Activated T-helper 2 cell treated with anti-CD3 and anti-CD28 coated beads, Interferon-gamma antibody, Interleukin-2, Interleukin-4, amounts not matched to agents 10 μg/mL and 5 μg/mL and 100 μg/mL, durations not matched to agents 14 hours and 24 hours and 36 hours (primary cell): Measurements from ENCODE around the gene NEK7. TPM values are rescaled to one million over a fixed set of nuclear protein-coding genes. Genes with fewer than 3 reads are reported as not detected.

Source experiments
- DNase-seq: peaks from one replicate; pipeline ENCODE4 v3.0.0; 2021; ENCODE audit warnings: low spot score
- H3K27ac Mint-ChIP-seq: one replicate; pipeline ENCODE4 v1.8.0; 2021; ENCODE audit warnings: mixed read lengths
- H3K27me3 Mint-ChIP-seq: one replicate; pipeline ENCODE4 v1.8.0; 2021; ENCODE audit warnings: low read depth, mixed read lengths
- H3K36me3 Mint-ChIP-seq: one replicate; pipeline ENCODE4 v1.8.0; 2021; ENCODE audit warnings: low read depth, mixed read lengths
- H3K4me1 Mint-ChIP-seq: one replicate; pipeline ENCODE4 v1.8.0; 2021; ENCODE audit warnings: low read depth, mixed read lengths
- H3K4me3 Mint-ChIP-seq: one replicate; pipeline ENCODE4 v1.8.0; 2021; ENCODE audit warnings: low read depth, mild to moderate bottlenecking, moderate library complexity, mixed read lengths
- H3K9me3 Mint-ChIP-seq: one replicate; pipeline ENCODE4 v1.8.0; 2021; ENCODE audit warnings: mixed read lengths
- intact Hi-C: fragments of 100-400 bp; cut with micrococcal nuclease; formaldehyde crosslinking; loops from one replicate; pipeline ENCODE4 v1.15.1; 2023
- total RNA-seq: library from RNA; stranded (reverse); gene quantifications from 2 replicates; pipeline ENCODE4 v1.2.3, GENCODE V29; 2022

The NEK7 gene
- total RNA-seq = 105 and 118 TPM in 2 replicates

DNA sequence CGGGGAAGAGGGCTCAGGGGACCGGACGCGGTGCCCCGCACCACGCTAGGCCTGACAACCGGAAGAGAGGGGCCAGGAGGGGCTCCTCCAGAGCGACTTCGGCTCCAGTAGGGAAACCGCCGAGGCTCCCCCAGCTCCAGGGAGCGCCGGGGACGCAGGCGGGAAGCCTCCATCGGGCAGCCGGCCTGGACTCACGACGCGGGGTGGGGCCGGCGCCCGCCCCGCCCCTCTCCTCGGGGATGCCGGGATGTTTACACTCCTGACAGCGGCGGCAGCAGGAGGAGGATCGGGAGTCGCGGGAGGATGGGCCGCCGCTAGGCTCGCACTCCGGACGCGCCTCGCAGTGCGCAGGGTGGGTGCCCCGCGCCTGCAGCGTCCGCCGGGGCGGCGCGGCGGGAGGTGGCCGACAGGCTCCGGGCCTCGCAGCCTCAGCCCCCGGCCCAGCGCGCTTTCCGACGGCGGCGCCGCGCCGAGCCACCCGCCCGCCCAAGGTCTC lies at the start of gene NEK7:
TSS of gene NEK7 (plus strand) at position 254 of the 496 bp plus-strand sequence. CDS start 75,583 bp downstream, outside the sequence.
- H3K9me3 Mint-ChIP-seq = no peaks in the 10 kb centered on the region
- H3K27ac Mint-ChIP-seq = peak within 1 kb of the TSS; percentile 96
- H3K36me3 Mint-ChIP-seq = peaks cover 9% of the 10 kb centered on the region
- no peaks in the 10 kb centered on the region for H3K27me3 Mint-ChIP-seq
- DNase-seq = peak; percentile 67
- peaks cover 31% of the 10 kb centered on the region for H3K4me1 Mint-ChIP-seq
- intact Hi-C loops = loop anchor here (1.0 to 10.0 kb wide), 10 partner anchors 68 to 632 kb away; no protein-coding TSS in a partner anchor
- peak within 1 kb of the TSS; percentile 99 for H3K4me3 Mint-ChIP-seq

DNA sequence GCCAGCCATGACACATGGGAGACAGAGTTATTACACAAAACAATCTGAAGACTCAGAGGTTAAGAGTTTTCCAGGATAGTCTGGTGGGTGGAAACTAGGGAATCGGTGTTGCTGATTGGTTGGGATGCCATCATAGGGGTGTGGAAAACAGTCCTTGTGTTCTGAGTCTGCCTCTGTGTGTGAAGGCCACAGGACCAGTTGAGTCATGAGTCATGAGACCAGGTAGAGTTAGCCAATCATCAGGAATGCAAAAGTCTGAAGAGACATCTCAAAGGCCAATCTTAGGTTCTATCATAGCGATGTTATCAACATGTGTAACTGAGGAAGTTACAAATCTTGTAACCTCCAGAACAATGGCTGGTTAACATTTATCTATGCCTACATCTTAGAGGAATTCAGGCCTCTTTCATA lies 49.7 kb upstream of the NEK7 start:
- peaks cover 13% of the 10 kb centered on the region for H3K4me1 Mint-ChIP-seq
- H3K4me3 Mint-ChIP-seq = no peak overlapping the region
- no peaks in the 10 kb centered on the region for H3K9me3 Mint-ChIP-seq
- intact Hi-C loops = no loop called here
- H3K27me3 Mint-ChIP-seq = no peaks in the 10 kb centered on the region
- no peak overlapping the region for H3K27ac Mint-ChIP-seq
- DNase-seq = no peak
- H3K36me3 Mint-ChIP-seq = no peaks in the 10 kb centered on the region

DNA sequence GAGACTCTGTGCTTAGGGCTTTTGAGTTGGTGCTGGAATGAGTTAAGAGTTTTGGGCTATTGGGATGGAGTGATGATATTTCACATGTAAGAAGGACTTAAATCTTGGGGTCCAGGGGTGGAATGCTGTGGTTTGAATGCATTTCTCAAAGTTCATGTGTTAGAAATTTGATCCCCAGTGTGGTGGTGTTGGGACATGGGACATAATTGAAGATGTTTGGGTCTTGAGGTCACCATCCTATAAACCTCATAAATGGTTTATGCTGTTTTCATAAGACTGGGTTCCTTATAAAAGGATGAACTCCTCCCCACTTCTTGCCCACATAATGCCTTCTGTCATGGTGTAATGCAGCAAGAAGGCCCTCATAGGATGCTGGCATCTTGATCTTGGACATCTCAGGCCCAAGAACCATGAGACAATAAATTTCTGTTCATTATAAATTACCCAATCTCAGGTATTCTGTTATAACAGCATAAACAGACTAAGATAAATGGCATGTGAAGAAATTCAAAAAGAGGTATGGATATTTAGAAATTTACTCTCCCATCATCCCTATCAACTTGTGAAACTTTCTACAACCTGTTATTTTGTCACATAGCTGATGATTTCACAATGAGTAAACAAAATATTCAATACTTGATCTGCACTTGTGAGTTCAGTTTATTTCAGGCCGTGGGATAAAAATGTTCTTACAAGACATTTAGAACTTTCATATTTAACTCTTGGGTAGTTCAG lies 48.0 kb upstream of the NEK7 start:
- Mint-ChIP-seq H3K27me3 (peaks cover under 1% of the 10 kb centered on the region), H3K4me1 (no peaks in the 10 kb centered on the region)
- intact Hi-C loops = no loop called here

DNA sequence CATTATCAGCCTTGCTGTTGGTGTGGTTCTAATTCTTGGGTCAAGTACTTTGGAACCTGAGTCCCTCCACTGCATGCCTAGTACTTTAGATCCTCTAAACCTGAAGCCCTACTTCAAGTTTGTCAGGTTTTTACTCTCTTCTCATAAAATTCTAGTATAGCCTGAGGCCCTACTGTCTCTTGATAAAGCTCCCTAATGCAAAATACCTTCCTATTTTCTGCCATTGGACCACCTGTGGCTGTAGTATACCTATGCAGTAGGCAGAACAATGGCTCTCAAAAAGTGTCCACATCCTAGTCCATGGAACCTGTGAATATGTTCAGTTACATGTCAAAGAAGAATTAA lies 47.5 kb upstream of the NEK7 start:
- no peaks in the 10 kb centered on the region for H3K36me3 Mint-ChIP-seq
- DNase-seq = no peak
- no peaks in the 10 kb centered on the region for H3K9me3 Mint-ChIP-seq
- H3K27ac Mint-ChIP-seq = no peak overlapping the region
- no peak overlapping the region for H3K4me3 Mint-ChIP-seq
- H3K27me3 Mint-ChIP-seq = peaks cover 3% of the 10 kb centered on the region
- intact Hi-C loops = no loop called here
- no peaks in the 10 kb centered on the region for H3K4me1 Mint-ChIP-seq

More for the DNA sequence above, 48.0 kb upstream of the NEK7 start:
- no peak for DNase-seq
- Mint-ChIP-seq H3K4me3 (no peak overlapping the region), H3K36me3 (no peaks in the 10 kb centered on the region), H3K9me3 (no peaks in the 10 kb centered on the region), H3K27ac (no peak overlapping the region)

DNA sequence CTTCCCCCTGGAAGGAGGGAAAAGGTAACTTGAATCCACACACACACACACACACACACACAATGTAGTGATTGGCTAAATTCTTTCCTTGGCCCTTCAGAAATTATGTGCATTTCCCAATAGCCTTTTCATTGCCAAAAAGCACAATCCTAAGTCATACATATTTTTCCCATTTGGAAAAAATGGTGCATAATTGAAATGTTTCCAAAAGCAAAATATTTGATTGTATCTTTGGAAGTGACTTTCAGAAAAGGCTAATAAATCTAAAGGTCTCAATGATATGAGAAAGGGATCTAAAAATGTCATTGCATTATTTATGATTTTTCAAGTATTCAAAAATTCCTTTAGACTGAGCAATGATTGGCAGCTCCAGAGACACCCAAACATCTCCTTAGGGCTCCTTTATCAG lies 43.5 kb upstream of the NEK7 start:
- Mint-ChIP-seq H3K9me3 (no peaks in the 10 kb centered on the region), H3K4me1 (no peaks in the 10 kb centered on the region), H3K27ac (no peak overlapping the region), H3K4me3 (no peak overlapping the region), H3K27me3 (peaks cover 6% of the 10 kb centered on the region), H3K36me3 (no peaks in the 10 kb centered on the region)
- no peak for DNase-seq
- intact Hi-C loops = no loop called here

DNA sequence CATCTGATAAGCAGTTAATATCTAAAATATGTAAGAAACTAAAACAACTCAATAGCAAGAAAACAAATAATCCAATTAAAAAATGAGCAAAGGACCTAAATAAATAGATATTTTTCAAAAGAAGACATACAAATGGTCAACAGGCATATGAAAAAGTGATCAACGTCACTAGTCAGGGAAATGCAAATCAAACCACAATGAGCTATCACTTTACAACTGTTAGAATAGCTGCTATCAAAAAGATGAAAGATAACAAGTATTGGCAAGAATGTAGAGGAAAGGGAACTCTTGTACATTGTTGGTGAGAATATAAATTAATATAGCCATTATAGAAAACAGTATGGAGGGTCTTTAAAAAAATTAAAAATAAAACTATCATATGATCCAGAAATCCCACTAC lies 40.7 kb upstream of the NEK7 start:
- Mint-ChIP-seq H3K36me3 (no peaks in the 10 kb centered on the region), H3K27me3 (peaks cover 6% of the 10 kb centered on the region), H3K9me3 (no peaks in the 10 kb centered on the region), H3K4me1 (no peaks in the 10 kb centered on the region), H3K27ac (no peak overlapping the region), H3K4me3 (no peak overlapping the region)
- intact Hi-C loops = no loop called here
- DNase-seq = no peak

DNA sequence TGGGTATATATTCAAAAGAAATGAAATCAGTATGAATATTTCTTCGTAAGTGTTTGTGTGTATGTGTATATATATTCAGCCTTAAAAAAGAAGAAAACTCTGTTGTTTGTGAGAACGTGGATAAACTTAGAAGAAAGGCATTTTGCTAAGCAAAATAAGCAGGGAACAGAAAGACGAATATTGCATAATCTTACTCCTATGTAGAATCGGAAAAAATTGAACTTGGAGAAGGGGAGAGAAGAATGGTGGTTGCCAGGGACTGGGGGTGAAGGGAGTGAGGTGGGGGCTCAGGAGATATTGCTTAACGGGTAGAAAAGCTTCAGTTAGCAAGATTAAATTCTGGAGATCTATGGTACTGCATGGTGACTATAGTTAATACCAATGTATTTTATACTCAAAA lies 40.3 kb upstream of the NEK7 start:
- H3K27me3 Mint-ChIP-seq = peaks cover 6% of the 10 kb centered on the region
- no peak overlapping the region for H3K27ac Mint-ChIP-seq
- H3K4me3 Mint-ChIP-seq = no peak overlapping the region
- DNase-seq = no peak
- H3K9me3 Mint-ChIP-seq = no peaks in the 10 kb centered on the region
- H3K4me1 Mint-ChIP-seq = no peaks in the 10 kb centered on the region
- intact Hi-C loops = no loop called here
- no peaks in the 10 kb centered on the region for H3K36me3 Mint-ChIP-seq

DNA sequence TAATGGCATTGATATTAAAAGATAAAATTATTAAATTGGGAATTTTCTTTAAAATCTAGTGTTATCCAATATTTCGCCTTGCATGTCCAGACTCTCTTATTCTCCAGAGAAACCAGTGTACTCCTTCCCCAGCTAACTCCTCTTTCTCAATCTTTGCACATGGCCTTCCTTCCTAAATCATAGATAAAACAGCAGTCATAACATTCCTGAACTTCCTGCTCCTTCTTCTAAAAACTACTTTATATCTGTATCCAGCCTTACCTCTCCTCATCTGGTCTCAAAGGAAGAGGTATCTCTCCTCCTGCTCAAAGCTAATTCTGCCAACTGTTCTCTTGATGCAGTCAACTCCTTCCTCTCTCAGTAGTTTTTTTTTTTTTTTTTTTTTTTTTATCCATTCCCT lies 39.5 kb upstream of the NEK7 start:
- intact Hi-C loops = no loop called here
- peaks cover 6% of the 10 kb centered on the region for H3K27me3 Mint-ChIP-seq
- H3K27ac Mint-ChIP-seq = no peak overlapping the region
- H3K4me1 Mint-ChIP-seq = no peaks in the 10 kb centered on the region
- H3K4me3 Mint-ChIP-seq = no peak overlapping the region
- DNase-seq = no peak
- no peaks in the 10 kb centered on the region for H3K9me3 Mint-ChIP-seq
- no peaks in the 10 kb centered on the region for H3K36me3 Mint-ChIP-seq

DNA sequence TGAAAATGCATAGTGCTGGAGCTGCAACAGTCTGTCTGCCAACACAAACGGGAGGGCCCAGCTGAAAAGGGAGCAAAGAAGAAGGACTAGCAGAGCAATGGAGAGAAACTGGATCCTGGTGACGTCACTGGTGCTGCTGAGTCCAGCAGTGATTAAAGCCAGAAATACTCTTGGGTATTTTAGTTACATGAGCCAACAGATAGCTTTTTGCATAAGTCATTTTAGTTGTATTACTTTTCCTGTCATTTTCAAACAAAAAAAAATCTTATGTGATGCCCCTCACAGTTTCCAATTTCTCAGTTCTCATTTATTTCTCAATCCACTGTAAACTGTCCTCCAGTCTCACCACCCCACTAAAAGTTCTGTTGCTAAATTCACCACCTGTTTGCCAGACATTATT lies 38.7 kb upstream of the NEK7 start:
- Mint-ChIP-seq H3K27ac (no peak overlapping the region), H3K4me1 (no peaks in the 10 kb centered on the region), H3K36me3 (no peaks in the 10 kb centered on the region), H3K27me3 (peaks cover 6% of the 10 kb centered on the region), H3K9me3 (no peaks in the 10 kb centered on the region), H3K4me3 (no peak overlapping the region)
- DNase-seq = no peak
- intact Hi-C loops = no loop called here

DNA sequence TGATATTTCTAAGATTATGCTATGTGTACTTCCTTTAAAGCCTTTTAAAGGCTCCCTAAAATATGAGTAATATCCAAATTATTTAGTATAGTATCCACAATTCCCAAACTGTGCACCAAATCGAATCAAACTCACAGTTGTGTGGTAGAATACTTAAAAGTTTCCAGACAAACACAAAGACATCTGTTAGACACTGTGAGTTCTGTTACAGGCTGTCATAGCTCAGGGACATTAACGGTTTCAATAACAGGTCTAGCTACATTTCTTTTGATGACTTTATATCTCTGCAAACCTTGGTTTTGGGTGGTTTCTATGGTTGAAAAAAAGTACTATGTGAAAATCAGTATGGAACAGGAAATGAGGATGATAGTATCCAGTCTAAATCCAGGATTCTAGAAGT lies 36.9 kb upstream of the NEK7 start:
- H3K4me1 Mint-ChIP-seq = no peaks in the 10 kb centered on the region
- intact Hi-C loops = no loop called here
- DNase-seq = no peak
- no peak overlapping the region for H3K4me3 Mint-ChIP-seq
- H3K9me3 Mint-ChIP-seq = no peaks in the 10 kb centered on the region
- H3K36me3 Mint-ChIP-seq = no peaks in the 10 kb centered on the region
- no peak overlapping the region for H3K27ac Mint-ChIP-seq
- peaks cover 3% of the 10 kb centered on the region for H3K27me3 Mint-ChIP-seq

DNA sequence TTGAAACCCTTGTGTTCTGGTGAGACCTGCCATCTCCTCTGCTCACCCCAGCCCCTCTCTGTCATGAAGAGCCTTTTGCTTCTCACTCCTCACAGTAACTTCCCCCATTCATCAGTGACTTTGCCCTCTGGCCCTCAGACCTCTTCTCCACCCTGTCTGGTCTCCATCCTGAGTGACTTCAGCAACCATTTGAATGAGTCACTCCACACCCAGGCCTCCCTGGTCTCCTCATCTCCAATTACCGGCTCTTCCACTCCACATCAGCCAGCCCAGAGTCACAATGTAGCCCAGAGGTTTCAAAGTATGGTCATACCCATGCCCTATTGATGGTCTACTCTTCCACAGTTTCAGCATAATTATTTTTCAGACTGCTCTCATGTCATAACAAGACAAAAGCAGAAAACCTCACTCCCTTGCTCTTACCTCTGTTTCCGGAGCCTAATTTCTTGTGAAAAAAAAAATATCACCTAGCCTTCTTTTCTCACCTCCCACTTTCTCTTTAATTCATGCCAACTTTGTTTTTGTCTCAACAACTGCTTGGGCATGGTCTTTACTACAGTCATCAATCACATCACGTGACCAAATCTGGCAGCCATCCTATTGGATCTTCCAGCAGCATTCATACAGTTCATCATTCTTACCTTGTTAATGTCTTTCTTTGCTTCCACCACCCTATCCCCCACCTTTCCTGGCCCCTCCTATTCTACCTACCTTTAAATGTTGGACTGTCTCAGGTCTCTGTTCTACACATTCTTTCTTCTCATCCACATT lies 35.6 kb upstream of the NEK7 start:
- H3K27ac Mint-ChIP-seq = no peak overlapping the region
- H3K27me3 Mint-ChIP-seq = peaks cover 6% of the 10 kb centered on the region
- H3K4me3 Mint-ChIP-seq = no peak overlapping the region
- no peaks in the 10 kb centered on the region for H3K36me3 Mint-ChIP-seq
- no peak for DNase-seq
- no peaks in the 10 kb centered on the region for H3K4me1 Mint-ChIP-seq
- intact Hi-C loops = no loop called here
- H3K9me3 Mint-ChIP-seq = no peaks in the 10 kb centered on the region

DNA sequence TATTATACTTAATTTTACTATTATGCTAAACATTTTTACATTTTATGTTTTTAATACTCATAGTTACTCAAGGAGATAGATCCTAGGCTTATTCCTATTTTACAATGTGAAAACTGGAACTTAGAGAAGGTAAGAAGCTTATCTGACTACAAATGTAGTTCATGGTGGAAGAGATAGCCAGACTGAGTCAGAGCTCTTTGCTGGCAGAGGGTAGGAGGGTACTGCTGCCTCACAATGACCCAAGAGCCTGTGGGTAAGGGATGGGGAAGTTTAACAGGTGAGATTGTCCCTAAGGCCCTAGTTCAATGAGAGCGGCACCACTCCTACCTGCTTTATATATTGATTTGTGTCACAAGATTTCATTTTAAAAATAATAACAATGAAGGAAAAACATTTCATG lies 34.1 kb upstream of the NEK7 start:
- Mint-ChIP-seq H3K27ac (no peak overlapping the region), H3K27me3 (peaks cover 3% of the 10 kb centered on the region), H3K4me3 (no peak overlapping the region), H3K36me3 (no peaks in the 10 kb centered on the region), H3K4me1 (peaks cover 3% of the 10 kb centered on the region), H3K9me3 (no peaks in the 10 kb centered on the region)
- intact Hi-C loops = no loop called here
- DNase-seq = no peak

DNA sequence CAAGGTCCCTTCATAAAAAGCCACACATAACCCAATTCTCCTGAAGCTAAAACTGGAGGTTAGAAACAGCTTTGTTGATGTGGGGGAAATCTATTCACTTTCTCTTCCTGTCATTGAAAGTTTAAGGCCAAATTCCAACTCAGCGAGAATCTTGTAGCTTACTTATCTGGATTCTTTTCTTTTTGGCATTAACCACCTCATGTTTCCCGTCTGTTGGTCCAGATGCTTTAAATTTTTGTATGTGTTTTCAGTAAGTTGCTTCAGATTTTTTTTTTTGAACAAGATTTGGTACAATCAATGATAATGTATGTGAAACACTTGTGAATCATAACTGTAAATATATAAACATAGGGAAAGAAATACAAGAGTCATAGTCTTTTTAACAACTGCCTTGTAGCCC lies 33.7 kb upstream of the NEK7 start:
- no peaks in the 10 kb centered on the region for H3K9me3 Mint-ChIP-seq
- no peak overlapping the region for H3K27ac Mint-ChIP-seq
- H3K4me1 Mint-ChIP-seq = peaks cover 7% of the 10 kb centered on the region
- no peaks in the 10 kb centered on the region for H3K36me3 Mint-ChIP-seq
- H3K4me3 Mint-ChIP-seq = no peak overlapping the region
- intact Hi-C loops = no loop called here
- H3K27me3 Mint-ChIP-seq = peaks cover 3% of the 10 kb centered on the region
- no peak for DNase-seq
